PC-3 (cell line): ENCODE measurements around the gene EMILIN2.

ENCODE experiments used
- EZH2 ChIP-seq: fragments of 300-600 bp; sonication (generic); IDR thresholded peaks from one replicate; pipeline ENCODE4 v1.6.1; 2017; ENCODE audit warnings: antibody characterized with exemption, mild to moderate bottlenecking, low read length; ENCODE audit not compliant: unreplicated experiment
- TF ChIP-seq, protein P1 (sequence below): fragments of 300-600 bp; sonication (generic); conservative IDR thresholded peaks from 2 replicates; pipeline ENCODE4 v1.5.1; 2017; ENCODE audit warnings: antibody characterized with exemption, low read depth, mild to moderate bottlenecking, low read length

DNA sequence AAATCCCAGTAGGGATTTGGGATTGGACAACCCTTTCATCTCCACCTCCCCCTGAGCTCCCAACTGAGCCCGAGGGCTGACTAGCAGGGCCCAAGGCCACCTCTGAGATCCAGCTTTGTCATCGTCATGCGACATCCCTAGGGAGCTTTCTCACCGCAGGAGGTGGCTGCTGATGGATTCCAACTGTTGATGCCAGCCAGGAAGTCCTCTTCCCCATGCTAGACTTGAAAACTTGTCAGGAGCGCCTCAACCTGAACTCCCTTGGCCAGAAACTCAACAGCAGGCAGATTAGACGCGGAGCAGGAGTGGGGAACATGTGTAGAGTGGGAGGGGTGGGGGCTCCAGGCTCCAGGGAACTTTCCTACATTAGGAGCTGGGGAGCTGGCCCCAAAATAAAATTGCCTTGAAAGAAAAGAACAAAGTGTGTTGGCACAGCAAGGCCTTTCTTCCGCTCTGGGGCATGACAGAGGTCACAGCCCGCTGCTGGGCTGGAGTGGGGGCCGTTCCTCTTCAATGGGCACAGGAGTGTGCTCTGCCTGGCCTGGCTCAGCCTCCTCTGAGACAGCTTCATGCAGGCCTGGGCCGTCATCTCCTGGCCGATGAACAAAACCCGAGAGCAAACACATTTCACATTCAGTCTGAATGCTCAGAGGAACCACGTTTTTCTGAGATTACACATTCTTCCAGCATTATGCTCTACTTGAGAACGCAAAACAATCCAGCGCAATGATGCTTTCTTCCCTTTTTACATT is 34.5 kb downstream of the EMILIN2 start:
- no peak for TF ChIP-seq EZH2
- TF ChIP-seq, protein P1, sequence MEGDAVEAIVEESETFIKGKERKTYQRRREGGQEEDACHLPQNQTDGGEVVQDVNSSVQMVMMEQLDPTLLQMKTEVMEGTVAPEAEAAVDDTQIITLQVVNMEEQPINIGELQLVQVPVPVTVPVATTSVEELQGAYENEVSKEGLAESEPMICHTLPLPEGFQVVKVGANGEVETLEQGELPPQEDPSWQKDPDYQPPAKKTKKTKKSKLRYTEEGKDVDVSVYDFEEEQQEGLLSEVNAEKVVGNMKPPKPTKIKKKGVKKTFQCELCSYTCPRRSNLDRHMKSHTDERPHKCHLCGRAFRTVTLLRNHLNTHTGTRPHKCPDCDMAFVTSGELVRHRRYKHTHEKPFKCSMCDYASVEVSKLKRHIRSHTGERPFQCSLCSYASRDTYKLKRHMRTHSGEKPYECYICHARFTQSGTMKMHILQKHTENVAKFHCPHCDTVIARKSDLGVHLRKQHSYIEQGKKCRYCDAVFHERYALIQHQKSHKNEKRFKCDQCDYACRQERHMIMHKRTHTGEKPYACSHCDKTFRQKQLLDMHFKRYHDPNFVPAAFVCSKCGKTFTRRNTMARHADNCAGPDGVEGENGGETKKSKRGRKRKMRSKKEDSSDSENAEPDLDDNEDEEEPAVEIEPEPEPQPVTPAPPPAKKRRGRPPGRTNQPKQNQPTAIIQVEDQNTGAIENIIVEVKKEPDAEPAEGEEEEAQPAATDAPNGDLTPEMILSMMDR = no peak
